ENCODE data around the gene C2CD4D. TPM values are rescaled to one million over a fixed set of nuclear protein-coding genes. Genes with fewer than 3 reads are reported as not detected.

The C2CD4D gene
- total RNA-seq = 0.16 and 0.89 TPM in 2 replicates

GRCh38 chr1:151839457-151840403 is at the start of gene C2CD4D:
Gene C2CD4D (minus strand): TSS chr1:151839820. CDS start chr1:151838989, 831 bp downstream.

GRCh38 chr1:151853411-151853943 is 13.9 kb upstream of the C2CD4D start, which contains the start of gene THEM5:
Gene THEM5 (minus strand): TSS chr1:151853712. CDS start chr1:151853565, 147 bp downstream.

DNA sequence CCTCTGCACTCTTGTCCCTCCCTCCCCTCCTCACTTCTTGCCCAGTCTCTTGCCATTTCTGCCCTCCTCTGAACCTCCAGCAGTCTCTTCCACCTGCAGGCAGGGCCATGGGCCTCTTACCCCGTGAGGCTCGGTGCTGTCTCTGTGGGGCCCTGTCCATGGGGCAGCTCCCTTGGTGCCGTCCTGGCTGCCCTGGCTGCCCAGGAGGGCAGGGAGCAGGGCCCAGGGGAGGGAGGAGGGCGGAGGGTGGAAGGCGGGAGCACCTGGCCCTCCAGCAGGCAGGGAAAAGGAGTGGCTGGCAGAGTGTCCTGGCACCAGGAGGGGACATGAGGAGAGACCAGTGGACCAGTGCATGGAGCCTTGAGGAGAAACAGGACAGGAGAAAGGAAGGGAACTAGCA is 8.0 kb downstream of the C2CD4D start, which contains the start of gene RORC:
TSS of gene RORC (minus strand) at position 198 of the 400 bp plus-strand sequence. CDS start at position 160, 38 bp downstream.

DNA sequence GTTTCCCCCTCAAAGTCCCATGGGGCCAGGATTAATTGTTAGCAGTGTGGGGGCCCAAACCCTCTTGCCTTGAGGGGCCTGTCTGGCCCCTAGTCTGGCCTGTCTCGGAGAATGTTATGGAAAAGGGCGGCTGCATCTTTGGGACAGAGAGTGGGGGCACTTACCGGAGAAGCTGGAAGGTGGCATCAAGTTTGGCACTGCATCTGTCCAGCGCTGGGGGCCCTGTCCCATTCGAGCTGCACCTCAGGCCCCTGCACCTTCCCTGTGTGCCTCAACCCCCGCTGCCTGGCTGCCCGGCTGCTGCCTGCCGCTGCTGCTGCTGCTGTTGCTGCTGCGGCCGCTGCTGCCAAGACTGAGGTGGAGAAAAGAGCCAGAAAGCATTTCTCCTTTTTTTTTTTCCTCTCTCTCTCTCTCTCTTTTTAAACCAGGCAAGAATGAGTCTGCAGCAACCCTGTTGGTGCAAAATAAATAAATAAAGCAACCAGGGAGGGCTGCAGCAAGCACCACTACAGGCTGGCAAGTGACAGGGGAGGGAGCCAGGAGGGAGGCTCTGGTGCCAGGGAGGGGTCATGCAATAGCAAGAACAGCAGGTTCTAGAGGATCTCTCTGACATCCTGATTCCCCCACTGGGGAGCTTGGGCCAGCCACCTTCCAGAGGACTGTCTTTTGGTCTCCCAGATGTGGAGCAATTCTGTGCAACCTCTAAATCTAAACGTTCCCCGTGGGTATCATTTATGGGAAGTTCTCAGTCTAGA is 34.4 kb downstream of the C2CD4D start, which contains the start of gene LINGO4:
TSS of gene LINGO4 (minus strand) at position 354 of the 755 bp plus-strand sequence. CDS start 2,715 bp downstream, outside the sequence.

GRCh38 chr1:151790071-151790939 is 49.3 kb downstream of the C2CD4D start, which contains the start of gene TDRKH:
Gene TDRKH (minus strand): TSS chr1:151790500. CDS start chr1:151783022, 7,478 bp downstream.

Other genes with a start within 250 kb of the C2CD4D start
- 13.7 and 16.5 TPM in 2 replicates for gene SNX27, start 227.8 kb downstream of the C2CD4D start, total RNA-seq
- gene CELF3, start 123.0 kb downstream of the C2CD4D start, total RNA-seq = not detected in 2 replicates
- gene RIIAD1, start 118.3 kb downstream of the C2CD4D start, total RNA-seq = not detected in 2 replicates
- gene MRPL9, start 76.3 kb downstream of the C2CD4D start, total RNA-seq = 70.4 and 113 TPM in 2 replicates
- 3.2 and 4.9 TPM in 2 replicates for gene TDRKH, start 49.3 kb downstream of the C2CD4D start, total RNA-seq
- not detected in 2 replicates for gene LINGO4, start 34.4 kb downstream of the C2CD4D start, total RNA-seq
- gene RORC, start 8.0 kb downstream of the C2CD4D start, total RNA-seq = under 0.01 TPM in 1 of 2 replicates, not detected in the other
- gene THEM5, start 13.9 kb upstream of the C2CD4D start, total RNA-seq = not detected in 2 replicates
- gene THEM4, start 69.7 kb upstream of the C2CD4D start, total RNA-seq = 11.6 and 14.1 TPM in 2 replicates
- gene S100A10, start 154.0 kb upstream of the C2CD4D start, total RNA-seq = 286 and 303 TPM in 2 replicates
- 597 and 618 TPM in 2 replicates for gene S100A11, start 197.2 kb upstream of the C2CD4D start, total RNA-seq
- not detected in 2 replicates for gene TCHHL1, start 249.2 kb upstream of the C2CD4D start, total RNA-seq

Data from mesangial cell (primary cell).